CD4-positive, alpha-beta T cell treated with Interleukin-17A for 4 hours (primary cell): Measurements from ENCODE around the gene TSEN54.

Experiments used
- DNase-seq: peaks from one replicate; pipeline ENCODE4 v3.0.0-alpha.2; 2020; ENCODE audit warnings: mixed read lengths

Gene TSEN54

DNA sequence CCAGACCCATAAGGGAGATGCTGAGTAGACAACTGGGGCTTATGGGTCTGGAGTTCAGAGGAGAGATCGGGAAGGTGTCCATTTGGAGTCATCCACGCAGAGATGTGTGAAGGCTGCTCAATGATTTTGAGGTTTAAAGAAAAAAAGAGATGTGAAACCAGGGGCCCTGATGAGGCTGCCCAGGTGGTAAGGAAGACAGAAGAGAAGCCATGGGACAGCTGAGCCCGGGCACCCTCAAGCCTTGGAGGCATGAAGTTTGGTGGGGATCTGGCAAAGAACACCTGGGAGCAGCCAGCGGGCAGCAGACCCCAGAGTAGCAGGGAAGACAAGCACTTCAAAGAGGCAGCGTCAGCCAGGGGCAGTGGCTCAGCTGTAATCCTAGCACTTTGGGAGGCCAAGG lies 50.5 kb downstream of the TSEN54 start:
- DNase-seq: no peak

DNA sequence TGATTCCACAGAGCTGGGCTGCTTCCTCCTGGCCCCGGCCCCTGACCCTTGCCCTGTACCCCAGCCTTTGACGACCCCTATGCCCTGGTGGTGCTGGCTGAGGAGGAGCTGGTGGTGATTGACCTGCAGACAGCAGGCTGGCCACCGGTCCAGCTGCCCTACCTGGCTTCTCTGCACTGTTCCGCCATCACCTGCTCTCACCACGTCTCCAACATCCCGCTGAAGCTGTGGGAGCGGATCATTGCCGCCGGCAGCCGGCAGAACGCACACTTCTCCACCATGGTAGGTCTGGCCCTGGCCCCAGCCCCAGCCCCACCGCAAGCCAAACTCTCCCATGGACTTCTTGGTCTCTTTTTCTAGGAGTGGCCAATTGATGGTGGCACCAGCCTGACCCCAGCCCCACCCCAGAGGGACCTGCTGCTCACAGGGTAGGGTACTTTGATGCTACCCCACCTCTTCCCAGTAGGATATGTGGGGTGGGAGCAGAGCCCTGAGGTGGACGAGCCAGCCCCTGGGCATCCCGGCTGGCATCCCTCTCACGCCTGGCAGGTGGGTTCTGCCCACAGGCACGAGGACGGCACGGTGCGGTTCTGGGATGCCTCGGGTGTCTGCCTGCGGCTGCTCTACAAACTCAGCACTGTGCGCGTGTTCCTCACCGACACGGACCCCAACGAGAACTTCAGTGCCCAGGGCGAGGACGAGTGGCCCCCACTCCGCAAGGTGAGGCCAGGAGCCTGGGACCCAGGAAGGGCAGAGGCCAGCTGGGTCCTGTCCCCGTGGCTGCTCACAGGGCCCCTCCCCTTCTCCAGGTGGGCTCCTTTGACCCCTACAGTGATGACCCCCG lies 52.3 kb downstream of the TSEN54 start:
- no peak for DNase-seq

DNA sequence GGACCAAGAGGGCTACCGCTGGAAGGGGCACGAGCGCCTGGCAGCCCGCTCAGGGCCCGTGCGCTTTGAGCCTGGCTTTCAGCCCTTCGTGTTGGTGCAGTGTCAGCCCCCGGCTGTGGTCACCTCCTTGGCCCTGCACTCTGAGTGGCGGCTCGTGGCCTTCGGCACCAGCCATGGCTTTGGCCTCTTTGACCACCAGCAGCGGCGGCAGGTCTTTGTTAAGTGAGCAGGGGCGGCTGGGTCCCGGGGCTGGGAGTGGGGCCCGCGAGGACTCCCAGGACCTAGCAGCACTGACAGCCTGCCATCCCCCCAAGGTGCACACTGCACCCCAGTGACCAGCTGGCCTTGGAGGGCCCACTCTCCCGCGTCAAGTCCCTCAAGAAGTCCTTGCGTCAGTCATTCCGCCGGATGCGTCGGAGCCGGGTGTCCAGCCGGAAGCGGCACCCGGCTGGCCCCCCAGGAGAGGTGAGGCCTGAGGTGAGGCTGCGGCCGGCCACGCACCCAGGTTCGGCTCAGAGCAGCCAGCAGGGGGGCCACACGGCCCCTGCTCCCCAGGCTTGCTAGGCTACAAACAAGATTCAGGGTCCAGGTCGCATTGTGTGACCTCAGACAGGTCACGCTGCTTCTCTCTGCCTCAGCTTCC lies 53.8 kb downstream of the TSEN54 start:
- DNase-seq: no peak

- DNase-seq: no peak
Observed at GRCh38 chr17:75570772-75571171, 54.4 kb downstream of the TSEN54 start.

- DNase-seq: no peak
Observed at GRCh38 chr17:75571197-75571884, 55.0 kb downstream of the TSEN54 start.

GRCh38 chr17:75571885-75572215 lies 55.5 kb downstream of the TSEN54 start:
- no peak for DNase-seq

- DNase-seq: no peak
Observed at GRCh38 chr17:75572713-75573539, 56.6 kb downstream of the TSEN54 start.

GRCh38 chr17:75573540-75573957 lies 57.2 kb downstream of the TSEN54 start:
- no peak for DNase-seq

GRCh38 chr17:75573994-75574393 lies 57.7 kb downstream of the TSEN54 start:
- no peak for DNase-seq
